Testis (tissue), 3 donors: Measurements from ENCODE around the gene CD83. TPM values are rescaled to one million over a fixed set of nuclear protein-coding genes. Genes with fewer than 3 reads are reported as not detected.

ENCODE experiments used
- DNase-seq: peaks from one replicate; pipeline ENCODE4 v3.0.0-alpha.2; 2019
- H3K27ac ChIP-seq, 2 donors: fragments of 200-600 bp; sonication (generic); one replicate each; pipeline ENCODE4 v1.5.1; 2019
- H3K27me3 ChIP-seq: fragments of 200-600 bp; sonication (generic); one replicate; pipeline ENCODE4 v1.5.1; 2019
- H3K36me3 ChIP-seq: fragments of 200-600 bp; sonication (generic); one replicate; pipeline ENCODE4 v1.5.1; 2017; ENCODE audit warnings: low read depth; ENCODE audit errors: missing control alignments
- H3K4me1 ChIP-seq: fragments of 200-600 bp; sonication (generic); one replicate; pipeline ENCODE4 v1.5.1; 2019
- H3K4me3 ChIP-seq, 2 donors: fragments of 200-600 bp; sonication (generic); one replicate each; pipeline ENCODE4 v1.5.1; 2017 to 2019
- H3K9me3 ChIP-seq: fragments of 200-600 bp; sonication (generic); one replicate; pipeline ENCODE4 v1.5.1; 2017
- POLR2A ChIP-seq: fragments of 450-650 bp; IDR thresholded peaks from one replicate; pipeline ENCODE4 v1.6.1; 2017; ENCODE audit warnings: antibody characterized with exemption, mild to moderate bottlenecking, moderate library complexity
- WGBS, 2 donors: methylation state at CpG; one replicate each; pipeline ENCODE4 v1.1.5; 2018; 5-methylcytosine and 5-hydroxymethylcytosine counted together
- intact Hi-C: fragments of 100-400 bp; cut with DNase I; formaldehyde crosslinking; loops from one replicate; pipeline ENCODE4 v1.15.1; 2023; ENCODE audit warnings: low total_unique reads
- polyA plus RNA-seq: library from polyadenylated mRNA; stranded (reverse); fragments of 350-450 nt; fragmentation: Illumina TruSeq; extraction: RNeasy Lipid Tissue Mini Kit (QIAGEN cat#74804); gene quantifications from one replicate; pipeline ENCODE4 v1.2.3, GENCODE V29; 2014; ENCODE audit warnings: low read depth, low replicate concordance; ENCODE audit not compliant: insufficient read depth
- total RNA-seq, 2 donors: library from RNA; depleted of rRNA; stranded (reverse); fragments of >200 nt; gene quantifications; one replicate each; pipeline ENCODE4 v1.2.3, GENCODE V29; 2016
- TF ChIP-seq, protein P1 (sequence below), 3 experiments: fragments of 450-650 bp in 2 of 3; fragments of 200-600 bp in 1 of 3; sonication (generic) in 1 of 3; IDR thresholded peaks; one replicate each; pipeline ENCODE4 v1.5.1; 2016 to 2019; ENCODE audit warnings: antibody characterized with exemption in 3 of 3, mild to moderate bottlenecking in 2 of 3, moderate library complexity in 1 of 3

CD83 gene
- total and polyA plus RNA-seq, 3 donors from 2014 or later, result 5.6 to 12.2 (median 6.2) TPM

DNA sequence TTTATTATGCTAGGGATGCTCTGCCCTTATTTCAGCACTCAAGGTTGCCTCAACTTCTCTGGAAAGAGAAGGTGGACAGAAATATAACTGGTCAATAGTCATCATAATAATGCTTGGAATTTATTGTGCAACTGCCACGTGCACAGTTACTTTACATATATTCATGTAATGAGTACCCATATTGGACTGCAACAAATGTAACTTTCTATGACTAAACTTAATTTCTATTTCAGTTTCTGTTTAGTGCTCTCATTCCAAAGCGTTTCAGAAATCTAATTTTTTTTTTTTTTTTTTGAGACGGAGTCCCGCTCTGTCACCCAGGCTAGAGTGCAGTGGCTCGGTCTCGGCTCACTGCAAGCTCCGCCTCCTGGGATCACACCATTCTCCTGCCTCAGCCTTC is 28.3 kb upstream of the CD83 start:
- Histone ChIP-seq H3K4me1 (no peaks in the 10 kb centered on the region), H3K27ac (no peak overlapping the region), H3K27me3 (no peaks in the 10 kb centered on the region), H3K36me3 (no peaks in the 10 kb centered on the region), H3K4me3 (no peak overlapping the region), H3K9me3 (no peaks in the 10 kb centered on the region)
- TF ChIP-seq, protein P1, sequence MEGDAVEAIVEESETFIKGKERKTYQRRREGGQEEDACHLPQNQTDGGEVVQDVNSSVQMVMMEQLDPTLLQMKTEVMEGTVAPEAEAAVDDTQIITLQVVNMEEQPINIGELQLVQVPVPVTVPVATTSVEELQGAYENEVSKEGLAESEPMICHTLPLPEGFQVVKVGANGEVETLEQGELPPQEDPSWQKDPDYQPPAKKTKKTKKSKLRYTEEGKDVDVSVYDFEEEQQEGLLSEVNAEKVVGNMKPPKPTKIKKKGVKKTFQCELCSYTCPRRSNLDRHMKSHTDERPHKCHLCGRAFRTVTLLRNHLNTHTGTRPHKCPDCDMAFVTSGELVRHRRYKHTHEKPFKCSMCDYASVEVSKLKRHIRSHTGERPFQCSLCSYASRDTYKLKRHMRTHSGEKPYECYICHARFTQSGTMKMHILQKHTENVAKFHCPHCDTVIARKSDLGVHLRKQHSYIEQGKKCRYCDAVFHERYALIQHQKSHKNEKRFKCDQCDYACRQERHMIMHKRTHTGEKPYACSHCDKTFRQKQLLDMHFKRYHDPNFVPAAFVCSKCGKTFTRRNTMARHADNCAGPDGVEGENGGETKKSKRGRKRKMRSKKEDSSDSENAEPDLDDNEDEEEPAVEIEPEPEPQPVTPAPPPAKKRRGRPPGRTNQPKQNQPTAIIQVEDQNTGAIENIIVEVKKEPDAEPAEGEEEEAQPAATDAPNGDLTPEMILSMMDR (IDR thresholded peaks at IDR 0.05), result no peak
- no peak for TF ChIP-seq POLR2A
- DNase-seq, result no peak
- intact Hi-C loops, result no loop called here
- 61% methylated on average over 7 of the region's 7 CpGs for WGBS, 2 donors

- Histone ChIP-seq H3K4me3 (no peak overlapping the region), H3K9me3 (no peaks in the 10 kb centered on the region), H3K4me1 (no peaks in the 10 kb centered on the region), H3K27me3 (no peaks in the 10 kb centered on the region), H3K36me3 (no peaks in the 10 kb centered on the region), H3K27ac (no peak overlapping the region)
- no peak for TF ChIP-seq POLR2A
- TF ChIP-seq, protein P1 (IDR thresholded peaks at IDR 0.05), result no peak
- 87 to 94% methylated on average over 4 of the region's 4 CpGs for WGBS, 2 donors
- DNase-seq, result no peak
- intact Hi-C loops, result no loop called here
These were observed 26.1 kb upstream of the CD83 start for GRCh38 chr6:14091339-14091978.

GRCh38 chr6:14092316-14092715 is 25.3 kb upstream of the CD83 start:
- DNase-seq, result no peak
- no peak overlapping the region for H3K27ac ChIP-seq
- intact Hi-C loops, result no loop called here
- no peak overlapping the region for H3K4me3 ChIP-seq
- no peaks in the 10 kb centered on the region for H3K4me1 ChIP-seq
- 79% methylated on average over 3 of the region's 3 CpGs for WGBS, 2 donors
- no peaks in the 10 kb centered on the region for H3K9me3 ChIP-seq
- H3K27me3 ChIP-seq, result no peaks in the 10 kb centered on the region
- no peaks in the 10 kb centered on the region for H3K36me3 ChIP-seq
- TF ChIP-seq, protein P1 (IDR thresholded peaks at IDR 0.05), result no peak
- no peak for TF ChIP-seq POLR2A

- Histone ChIP-seq H3K36me3 (no peaks in the 10 kb centered on the region), H3K9me3 (no peaks in the 10 kb centered on the region), H3K4me3 (no peak overlapping the region), H3K27ac (no peak overlapping the region), H3K27me3 (no peaks in the 10 kb centered on the region), H3K4me1 (no peaks in the 10 kb centered on the region)
- TF ChIP-seq POLR2A, result no peak
- TF ChIP-seq, protein P1 (IDR thresholded peaks at IDR 0.05), result no peak
- no peak for DNase-seq
- intact Hi-C loops, result no loop called here
- 53 to 62% methylated on average over 11 of the region's 11 CpGs for WGBS, 2 donors
These were observed 24.5 kb upstream of the CD83 start for GRCh38 chr6:14092838-14093789.
